Measurements from ENCODE around the gene SPATA2L.

Gene SPATA2L

DNA sequence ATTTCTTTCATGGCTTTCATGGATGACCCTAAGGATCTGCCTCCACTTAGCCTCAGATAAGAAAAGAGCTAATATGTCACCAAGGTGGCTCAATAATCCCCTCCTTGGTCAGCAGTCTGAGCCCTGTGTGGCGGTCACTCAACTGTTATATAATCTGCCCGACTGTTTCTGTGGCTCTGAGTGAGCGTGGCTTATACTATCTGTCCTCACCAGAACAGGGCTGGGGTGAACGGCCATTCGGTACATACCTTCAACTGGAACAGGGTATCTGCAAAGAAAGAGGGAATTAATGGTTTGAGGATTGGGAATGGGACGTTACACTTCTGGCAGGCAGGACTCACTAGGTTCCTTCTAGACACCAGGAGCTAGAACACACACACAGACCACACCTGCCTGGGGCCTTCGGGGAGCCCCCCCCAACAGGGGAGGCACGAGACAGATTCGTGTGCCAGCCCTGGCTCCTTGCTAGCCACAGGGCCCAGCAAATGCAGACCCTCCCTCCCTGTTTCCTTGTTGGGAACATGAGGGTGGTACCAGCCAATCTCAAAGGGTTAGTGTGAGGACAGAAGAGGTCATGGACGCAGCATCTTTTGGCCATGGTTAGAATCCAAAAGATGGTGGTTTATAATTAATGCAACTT is 47.7 kb downstream of the SPATA2L start:
- DNase-seq, result no peak

DNA sequence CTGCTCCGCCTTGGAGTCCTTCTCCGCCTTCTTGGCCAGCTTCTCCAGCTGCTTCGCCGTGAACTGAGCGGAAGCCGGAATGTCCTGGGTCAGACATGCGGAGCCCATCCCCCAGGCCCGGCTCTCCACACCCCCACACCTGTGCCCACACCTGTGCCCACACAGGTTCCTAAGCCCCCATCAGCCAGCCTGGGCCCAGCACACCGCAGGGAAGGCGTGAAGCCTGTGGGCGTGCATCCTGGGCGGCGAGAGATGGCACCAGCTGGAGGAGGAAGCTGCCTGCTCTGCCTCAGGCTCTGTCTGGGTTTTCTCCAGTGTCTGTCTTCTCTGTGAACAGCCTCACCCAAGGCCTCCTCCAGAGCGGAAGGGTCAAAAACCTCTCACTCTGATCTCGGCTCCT is 49.9 kb downstream of the SPATA2L start:
- DNase-seq, result no peak

DNA sequence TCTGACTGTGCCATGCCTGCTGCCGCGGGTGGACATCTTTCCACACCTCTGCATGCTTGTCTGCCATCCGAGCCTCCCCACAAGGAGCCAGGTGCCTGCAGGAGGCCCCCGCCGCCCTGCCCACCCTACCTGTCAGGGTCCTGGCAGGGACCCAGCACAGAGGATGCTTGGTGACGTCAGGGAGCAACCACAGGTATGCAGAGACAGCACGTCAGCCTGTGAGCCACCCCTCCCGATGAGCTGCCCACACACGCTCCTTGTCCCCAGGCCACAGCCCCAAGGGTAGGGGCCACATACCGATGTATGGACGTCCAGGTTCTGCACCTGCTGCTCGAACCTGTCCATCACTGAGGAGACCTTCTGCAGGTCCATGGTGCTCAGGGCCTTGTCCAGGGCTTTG is 54.6 kb downstream of the SPATA2L start:
- no peak for DNase-seq

All from HCEC 1CT (cell line).